ENCODE measurements around the gene TGM1.
"Not testable (repeated sequence)": the region's sequence is repeated elsewhere in the genome, so short reads cannot be mapped to it uniquely, and the experiment has no call there.

Gene TGM1

GRCh38 chr14:24252289-24253124 is 10.5 kb downstream of the TGM1 start:
- DNase-seq: no peak

DNA sequence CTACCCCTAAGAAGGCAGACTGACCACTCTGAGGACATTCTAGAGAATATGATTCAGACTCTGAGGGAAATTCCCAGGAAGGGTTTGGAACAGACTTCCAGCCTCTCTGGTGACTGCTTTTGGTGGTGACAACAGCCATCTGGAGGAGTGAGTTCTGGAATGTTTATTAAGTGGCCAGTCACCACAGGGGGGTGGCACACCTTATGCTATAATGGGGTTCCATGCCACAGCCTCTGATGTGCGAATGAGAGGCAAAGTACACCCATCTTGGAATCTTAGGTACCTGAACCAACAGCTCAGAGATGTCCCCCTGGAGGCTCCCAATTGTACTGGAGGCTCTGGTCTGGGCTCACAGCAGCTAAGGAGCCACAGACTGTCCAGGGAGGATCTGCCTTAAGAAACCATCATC is 11.1 kb downstream of the TGM1 start:
- DNase-seq: no peak

- no peak for DNase-seq
Measured at GRCh38 chr14:24250354-24250753, 12.6 kb downstream of the TGM1 start.

DNA sequence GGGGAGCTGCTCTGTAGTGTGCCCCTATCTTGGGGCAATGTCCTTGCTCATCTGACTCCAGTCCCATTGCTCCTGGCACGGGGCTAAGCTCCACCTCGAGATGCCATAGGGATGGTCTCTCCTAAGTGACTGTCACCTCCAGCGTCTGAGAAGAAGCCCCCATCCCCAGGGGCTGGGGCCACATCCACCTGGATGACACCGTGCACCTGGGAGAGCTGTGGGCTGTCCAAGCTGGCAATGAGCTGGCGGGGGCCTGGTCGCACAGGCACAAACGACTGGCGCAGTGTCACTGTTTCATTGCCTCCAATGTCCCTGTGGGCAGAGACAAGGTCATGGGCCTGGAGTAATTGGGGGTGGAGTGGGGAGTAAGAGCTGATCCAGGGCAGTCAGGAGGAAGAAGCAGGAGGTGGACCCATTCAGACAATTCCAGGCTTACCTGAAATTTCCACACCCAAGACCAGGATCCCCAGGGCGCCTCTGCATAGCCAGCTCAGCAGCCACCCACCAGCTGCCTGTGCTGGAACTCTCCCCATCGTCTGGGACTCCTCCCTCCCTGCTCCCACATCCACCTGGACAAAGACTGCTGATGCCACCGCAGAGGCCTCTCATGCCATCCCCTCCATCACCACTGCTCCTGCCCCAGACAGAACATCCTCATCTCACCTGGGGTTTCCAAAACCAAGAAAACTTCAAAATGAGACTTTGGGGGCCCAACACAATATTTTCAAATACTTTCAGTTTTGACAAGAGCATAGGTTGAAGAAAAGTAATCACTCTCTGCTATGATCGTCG is 13.6 kb downstream of the TGM1 start:
- no peak for DNase-seq

- DNase-seq: no peak
Measured at GRCh38 chr14:24247422-24247821, 15.6 kb downstream of the TGM1 start.

- DNase-seq: no peak
Measured at GRCh38 chr14:24246765-24247212, 16.2 kb downstream of the TGM1 start.

DNA sequence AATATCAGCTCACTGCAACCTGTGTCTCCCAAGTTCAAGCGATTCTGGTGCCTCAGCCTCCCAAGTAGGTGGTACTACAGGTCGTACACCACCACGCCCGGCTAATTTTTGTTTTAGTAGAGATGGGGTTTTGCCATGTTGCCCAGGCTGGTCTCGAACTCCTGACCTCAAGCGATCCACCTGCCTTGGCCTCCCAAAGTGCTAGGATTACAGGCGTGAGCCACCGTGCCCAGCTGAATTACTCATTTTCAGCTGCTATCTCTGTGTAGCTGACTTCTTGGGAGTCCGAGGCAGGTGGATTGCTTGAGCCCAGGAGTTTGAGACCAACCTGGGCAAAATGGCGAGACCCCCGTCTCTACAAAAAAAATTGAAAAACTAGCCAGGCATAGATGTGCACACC is 17.6 kb downstream of the TGM1 start:
- DNase-seq: not testable (repeated sequence)

DNA sequence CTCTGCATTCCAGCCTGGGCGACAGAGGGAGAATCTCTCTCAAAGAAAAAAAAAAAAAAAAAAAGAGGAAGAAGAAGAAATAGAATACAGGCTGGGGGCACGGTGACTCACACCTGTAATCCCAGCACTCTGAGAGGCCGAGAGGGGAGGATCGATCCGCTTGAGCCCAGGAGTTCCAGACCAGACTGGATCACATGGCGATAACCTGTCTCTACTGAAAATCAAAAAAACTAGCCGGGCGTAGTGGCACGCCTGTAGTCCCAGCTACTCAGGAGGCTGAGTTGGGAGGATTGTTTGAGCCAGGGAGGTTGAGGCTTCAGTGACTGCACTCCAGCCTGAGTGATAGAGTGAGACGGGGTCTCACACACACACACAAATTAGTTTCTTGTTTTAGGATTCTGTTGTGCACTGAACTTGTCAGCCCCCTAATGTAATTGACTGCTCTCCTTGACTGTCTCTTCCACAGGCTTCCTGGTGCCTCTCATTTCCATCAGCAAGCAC is 19.6 kb downstream of the TGM1 start:
- DNase-seq: no peak

DNA sequence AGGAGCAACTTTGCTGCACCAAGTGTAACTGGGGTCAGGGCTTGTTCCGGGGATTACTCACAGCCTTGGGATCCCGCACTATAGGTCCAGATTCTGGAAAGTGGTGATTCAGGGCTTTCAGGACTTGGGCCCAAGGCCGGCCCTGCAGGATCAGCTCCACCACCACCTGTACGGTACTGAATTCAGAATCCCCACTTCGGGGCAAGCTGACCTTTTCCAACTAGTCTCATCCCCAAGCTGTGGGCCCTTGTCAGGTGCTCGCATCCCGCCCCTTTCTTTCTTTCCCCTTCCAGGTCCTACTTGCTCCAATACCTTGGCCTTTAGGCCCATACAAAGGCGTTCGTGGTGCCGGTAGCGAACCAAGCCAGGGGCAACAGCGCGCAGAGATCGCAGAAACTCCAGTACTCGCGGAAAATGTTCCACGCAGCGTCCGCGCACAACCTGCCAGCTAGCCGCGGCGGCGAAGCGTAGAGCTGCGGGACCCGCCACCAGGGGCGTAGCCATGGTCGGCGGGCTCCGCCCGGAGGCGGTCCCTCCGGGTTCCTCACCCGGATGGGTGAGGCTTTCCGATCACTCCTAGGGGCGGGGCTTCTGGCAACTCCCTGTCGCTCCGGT is 21.0 kb downstream of the TGM1 start:
- no peak for DNase-seq

- no peak for DNase-seq
Measured at GRCh38 chr14:24240110-24240918, 22.7 kb downstream of the TGM1 start.

DNA sequence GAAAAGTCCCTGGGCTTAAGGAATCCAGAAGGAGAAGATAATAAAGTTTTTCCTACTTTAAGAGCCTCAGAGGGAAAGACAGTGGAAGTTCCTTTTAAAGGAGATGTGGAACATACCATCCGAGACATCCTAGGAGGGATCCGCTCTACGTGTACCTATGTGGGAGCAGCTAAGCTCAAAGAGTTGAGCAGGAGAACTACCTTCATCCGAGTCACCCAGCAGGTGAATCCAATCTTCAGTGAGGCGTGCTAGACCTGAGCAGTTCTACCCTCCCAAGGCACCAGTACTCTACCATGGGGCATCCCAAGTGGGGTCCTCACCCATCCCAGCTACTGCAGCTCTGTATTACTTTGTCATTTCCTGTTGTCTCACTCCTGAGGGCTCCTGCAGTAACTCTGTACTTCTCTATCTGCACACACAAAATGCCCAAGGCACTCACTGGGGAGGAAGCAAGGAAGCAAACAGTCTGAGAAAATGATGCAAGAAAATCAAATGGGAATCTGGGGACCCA is 24.4 kb downstream of the TGM1 start:
- DNase-seq: no peak

- DNase-seq: no peak
Measured at GRCh38 chr14:24238123-24238522, 24.9 kb downstream of the TGM1 start.

DNA sequence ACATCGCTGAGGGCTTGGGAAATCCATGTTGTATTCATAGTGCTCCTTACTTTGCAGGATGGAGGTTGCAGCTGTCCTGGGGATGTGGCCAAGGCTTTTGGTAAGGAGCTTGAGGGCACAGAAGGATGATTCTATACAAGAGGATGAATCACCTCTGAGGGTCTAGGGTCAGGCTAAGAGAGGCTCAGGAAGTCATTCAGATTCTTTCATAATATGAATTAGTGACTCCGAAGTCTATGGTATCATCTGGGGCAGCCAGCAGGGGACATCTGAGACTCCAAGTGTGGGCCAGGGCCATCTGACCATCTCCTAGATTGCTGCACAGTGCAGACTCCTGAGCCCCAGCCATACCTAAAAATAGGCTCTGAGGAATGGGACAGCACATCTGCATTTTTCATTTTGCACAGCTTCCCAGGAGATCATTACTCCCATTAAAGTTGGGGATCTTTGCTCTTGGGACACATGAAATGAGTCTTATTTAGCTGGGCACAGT is 25.5 kb downstream of the TGM1 start:
- DNase-seq: no peak

DNA sequence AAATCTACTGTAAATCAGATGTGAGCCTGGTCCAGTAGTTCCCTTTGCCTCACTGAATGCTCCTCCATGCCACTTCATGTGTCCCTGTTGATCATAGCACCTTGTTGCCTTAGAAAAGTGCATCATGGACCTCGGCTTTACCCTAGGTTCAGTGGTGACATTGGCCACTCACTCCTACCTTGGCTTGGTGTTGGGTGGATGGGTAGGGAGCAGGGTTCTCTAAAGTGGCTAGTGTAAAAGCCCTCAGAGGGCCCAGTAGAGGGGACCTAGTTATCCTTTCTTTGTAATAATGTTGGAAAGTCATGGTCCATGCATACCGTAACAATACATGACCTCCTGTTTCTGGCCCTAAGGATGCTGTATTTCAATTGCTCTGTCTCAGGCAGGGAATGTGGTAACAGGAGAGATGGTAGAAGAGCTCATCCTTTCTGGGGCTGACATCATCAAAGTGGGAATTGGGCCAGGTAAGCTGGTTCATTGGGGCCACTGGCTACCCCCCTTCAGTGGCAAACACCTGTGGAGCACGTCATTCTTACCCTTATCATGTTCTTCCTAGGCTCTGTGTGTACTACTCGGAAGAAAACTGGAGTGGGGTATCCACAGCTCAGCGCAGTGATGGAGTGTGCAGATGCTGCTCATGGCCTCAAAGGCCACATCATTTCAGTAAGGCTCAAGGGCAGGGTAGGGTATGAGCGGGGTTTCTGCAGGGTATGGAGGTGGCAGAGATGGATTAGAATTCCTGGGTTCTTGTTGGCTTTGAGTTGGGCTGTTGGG is 26.1 kb downstream of the TGM1 start:
- DNase-seq: no peak

DNA sequence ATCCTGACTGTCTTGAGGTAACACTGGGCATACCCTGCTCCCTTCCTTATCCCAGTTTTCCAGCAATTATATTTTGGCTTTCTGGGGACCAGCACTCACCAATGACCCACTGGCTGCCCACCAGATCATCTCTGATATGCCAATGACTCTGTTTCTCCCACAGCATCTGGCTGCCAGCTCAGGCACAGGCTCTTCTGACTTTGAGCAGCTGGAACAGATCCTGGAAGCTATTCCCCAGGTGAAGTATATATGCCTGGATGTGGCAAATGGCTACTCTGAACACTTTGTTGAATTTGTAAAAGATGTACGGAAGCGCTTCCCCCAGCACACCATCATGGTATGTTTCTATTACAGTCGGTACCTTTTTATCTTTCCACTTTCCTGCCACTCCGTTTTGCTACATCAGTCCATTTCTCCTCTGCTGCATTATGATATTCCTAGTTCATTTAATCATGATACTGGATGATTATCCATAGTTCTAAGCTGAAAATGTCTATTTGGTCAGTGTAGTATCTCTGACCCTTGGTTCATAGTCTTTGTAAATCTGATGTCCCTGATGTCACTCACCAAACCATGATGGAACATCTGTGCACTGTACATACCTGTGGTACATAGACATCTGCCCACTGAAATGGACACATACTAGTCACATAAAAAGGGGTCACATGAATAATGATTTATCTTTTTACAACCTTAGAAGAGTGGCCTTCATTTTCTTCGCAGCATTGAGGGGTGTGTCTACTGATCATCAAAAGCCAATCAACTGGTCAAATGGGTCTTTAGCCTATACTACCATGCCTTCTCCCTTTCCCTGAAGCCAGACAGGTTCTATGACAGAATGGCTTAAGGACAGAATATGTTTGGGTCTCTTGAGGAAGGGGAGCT is 26.9 kb downstream of the TGM1 start:
- no peak for DNase-seq

DNA sequence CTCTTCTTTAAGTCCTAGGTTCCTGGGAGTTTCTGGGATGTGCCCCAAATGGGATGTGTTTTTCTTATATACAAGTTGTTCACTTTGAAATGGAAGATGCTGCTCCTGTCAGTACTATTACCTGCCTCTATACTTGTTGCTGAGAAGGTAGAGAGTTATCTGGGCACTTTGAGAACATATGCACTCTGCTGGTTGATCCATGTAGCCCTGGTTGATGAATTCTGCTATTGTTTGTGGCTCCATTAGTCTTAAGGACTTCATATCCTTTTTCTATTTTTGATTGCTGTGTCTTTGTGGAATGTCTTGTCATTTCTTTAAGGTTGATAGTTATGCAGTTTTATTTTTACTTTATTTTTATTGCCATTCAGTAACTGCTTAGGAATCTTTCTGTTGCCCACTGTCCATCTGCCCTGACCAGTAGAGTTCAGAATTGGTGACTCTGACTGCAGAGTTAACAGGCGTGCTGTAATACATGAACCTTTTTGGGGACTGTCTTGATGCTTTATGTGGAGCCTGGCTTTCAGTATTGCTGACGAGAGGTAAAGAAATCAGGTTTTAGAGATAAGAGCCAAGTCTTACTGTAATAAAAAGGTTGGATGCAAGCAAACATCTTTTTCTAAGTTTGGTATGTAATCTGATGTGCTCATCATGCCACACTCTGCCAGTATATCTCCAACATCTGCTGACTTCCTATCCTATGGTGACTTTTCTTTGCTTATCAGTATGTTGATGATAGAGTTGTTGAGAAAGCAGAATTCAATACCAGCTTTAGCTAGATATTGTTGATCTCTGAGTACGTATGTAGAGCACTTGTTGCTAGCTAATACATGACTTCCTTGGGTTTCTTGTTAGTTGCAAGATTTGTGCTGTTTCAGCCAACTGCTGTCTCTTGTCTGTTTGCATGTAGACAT is 28.6 kb downstream of the TGM1 start:
- DNase-seq: no peak

DNA sequence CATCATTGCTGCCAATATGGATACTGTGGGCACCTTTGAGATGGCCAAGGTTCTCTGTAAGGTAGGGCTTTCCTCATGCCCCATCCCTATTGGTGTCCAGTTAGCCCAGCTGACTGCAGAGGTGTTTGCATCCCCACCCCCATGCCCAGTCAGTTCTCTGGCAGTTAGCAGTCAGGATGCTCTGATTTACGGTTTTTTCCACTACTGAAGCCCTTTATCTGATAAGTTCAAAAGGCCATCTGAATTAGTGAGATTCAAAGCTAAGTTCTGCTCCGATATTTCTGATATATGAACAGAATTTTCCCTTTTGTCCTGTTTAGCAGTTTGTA is 29.5 kb downstream of the TGM1 start:
- no peak for DNase-seq

DNA sequence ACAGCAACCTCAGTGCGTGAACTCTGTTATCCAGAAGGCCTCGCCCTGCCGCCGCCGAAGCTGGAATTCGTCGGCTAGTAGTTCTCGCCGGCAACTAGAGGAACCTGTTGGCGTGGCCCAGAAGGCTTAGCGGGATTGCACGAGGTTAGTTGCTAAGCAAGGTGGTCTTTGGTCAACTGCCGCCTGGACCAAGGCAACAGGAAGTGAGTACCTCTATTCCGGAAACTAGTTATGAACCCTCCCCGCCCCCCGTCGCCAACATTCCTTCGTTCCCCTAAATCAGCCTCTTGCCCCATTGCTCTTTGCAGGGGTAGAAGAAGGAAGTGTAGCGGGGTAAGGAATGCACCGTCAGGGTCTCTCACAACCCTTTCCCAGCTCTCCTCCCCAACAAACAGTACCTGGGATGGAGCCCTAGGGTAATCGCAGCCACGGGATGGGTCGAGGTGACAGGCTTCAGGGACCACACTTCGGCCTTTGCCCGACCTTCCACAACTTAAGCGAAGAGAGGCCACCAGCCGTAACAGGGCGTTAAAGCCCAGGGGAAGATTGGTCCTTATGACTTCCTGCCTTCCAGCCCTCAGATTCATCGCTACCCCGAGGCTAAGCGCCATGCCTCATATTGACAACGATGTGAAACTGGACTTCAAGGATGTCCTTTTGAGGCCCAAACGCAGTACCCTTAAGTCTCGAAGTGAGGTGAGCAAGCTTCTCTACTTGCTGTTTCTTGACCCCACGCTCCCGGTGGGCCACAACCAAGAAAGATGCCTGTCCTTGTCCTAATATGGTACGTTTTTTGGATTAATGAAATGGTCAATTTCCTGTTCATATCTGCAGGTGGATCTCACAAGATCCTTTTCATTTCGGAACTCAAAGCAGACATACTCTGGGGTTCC is 30.1 kb downstream of the TGM1 start, which contains the start of gene GMPR2:
Gene GMPR2, plus strand, starts transcription at position 285 of the 893 bp plus-strand sequence. Its CDS starts 325 bp downstream, at position 610.
- no peak for DNase-seq

All from activated CD8-positive, alpha-beta memory T cell treated with anti-CD3 and anti-CD28 coated beads, Interleukin-2, amount 50 U/mL, for 48 hours (primary cell).